Activated T-helper 1 cell treated with anti-CD3 and anti-CD28 coated beads, Interleukin-12 subunit alpha, Interleukin-12 subunit beta, Interleukin-2, Interleukin-4 antibody, amounts not matched to agents 30 ng/mL and 10 ng/mL and 1 ng/mL, durations not matched to agents 14 hours and 24 hours and 36 hours (primary cell): Measurements from ENCODE around the gene STK39. TPM values are rescaled to one million over a fixed set of nuclear protein-coding genes. Genes with fewer than 3 reads are reported as not detected.

Experiments
- DNase-seq: peaks from one replicate; pipeline ENCODE4 v3.0.0; 2021; ENCODE audit warnings: low spot score
- H3K27ac Mint-ChIP-seq: one replicate; pipeline ENCODE4 v1.8.0; 2021; ENCODE audit warnings: mild to moderate bottlenecking, mixed read lengths
- H3K27me3 Mint-ChIP-seq: one replicate; pipeline ENCODE4 v1.8.0; 2022; ENCODE audit warnings: mild to moderate bottlenecking, moderate library complexity, mixed read lengths; ENCODE audit not compliant: insufficient read depth
- H3K36me3 Mint-ChIP-seq: one replicate; pipeline ENCODE4 v1.8.0; 2021; ENCODE audit warnings: low read depth, mixed read lengths
- H3K4me1 Mint-ChIP-seq: one replicate; pipeline ENCODE4 v1.8.0; 2021; ENCODE audit warnings: low read depth, mixed read lengths
- H3K4me3 Mint-ChIP-seq: one replicate; pipeline ENCODE4 v1.8.0; 2021; ENCODE audit warnings: mild to moderate bottlenecking, moderate library complexity, mixed read lengths
- H3K9me3 Mint-ChIP-seq: one replicate; pipeline ENCODE4 v1.8.0; 2021; ENCODE audit warnings: mixed read lengths
- intact Hi-C: fragments of 100-400 bp; cut with micrococcal nuclease; formaldehyde crosslinking; loops from one replicate; pipeline ENCODE4 v1.15.1; 2024
- total RNA-seq: library from RNA; stranded (reverse); gene quantifications from 2 replicates; pipeline ENCODE4 v1.2.3, GENCODE V29; 2022

Gene STK39
- total RNA-seq, 1 donor from 2014 or later = 32.6 TPM

DNA sequence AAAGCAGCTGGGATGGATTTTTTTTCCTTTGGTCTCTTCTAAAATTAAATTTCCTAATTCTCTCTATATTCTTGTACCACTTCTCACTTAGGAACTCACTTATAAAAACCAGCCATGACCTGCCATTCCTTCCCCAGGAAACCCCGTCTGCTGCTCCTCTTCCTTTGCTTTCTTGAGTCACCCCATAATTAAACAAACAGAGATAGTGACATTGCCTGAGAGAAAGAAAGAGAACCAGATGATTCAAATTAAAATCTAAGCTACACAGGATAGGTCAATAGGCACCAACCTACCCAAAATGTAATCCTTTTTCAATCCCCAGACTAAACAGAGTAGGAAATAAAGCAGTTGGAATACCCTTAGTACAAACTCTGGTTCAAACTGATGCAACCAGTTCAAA lies 9.7 kb downstream of the STK39 start:
- H3K27me3 Mint-ChIP-seq = no peaks in the 10 kb centered on the region
- peaks cover 14% of the 10 kb centered on the region for H3K36me3 Mint-ChIP-seq
- no peak for DNase-seq
- no peaks in the 10 kb centered on the region for H3K9me3 Mint-ChIP-seq
- H3K4me3 Mint-ChIP-seq = no peak overlapping the region
- H3K4me1 Mint-ChIP-seq = peaks cover 28% of the 10 kb centered on the region
- no peak overlapping the region for H3K27ac Mint-ChIP-seq
- intact Hi-C loops = no loop called here

DNA sequence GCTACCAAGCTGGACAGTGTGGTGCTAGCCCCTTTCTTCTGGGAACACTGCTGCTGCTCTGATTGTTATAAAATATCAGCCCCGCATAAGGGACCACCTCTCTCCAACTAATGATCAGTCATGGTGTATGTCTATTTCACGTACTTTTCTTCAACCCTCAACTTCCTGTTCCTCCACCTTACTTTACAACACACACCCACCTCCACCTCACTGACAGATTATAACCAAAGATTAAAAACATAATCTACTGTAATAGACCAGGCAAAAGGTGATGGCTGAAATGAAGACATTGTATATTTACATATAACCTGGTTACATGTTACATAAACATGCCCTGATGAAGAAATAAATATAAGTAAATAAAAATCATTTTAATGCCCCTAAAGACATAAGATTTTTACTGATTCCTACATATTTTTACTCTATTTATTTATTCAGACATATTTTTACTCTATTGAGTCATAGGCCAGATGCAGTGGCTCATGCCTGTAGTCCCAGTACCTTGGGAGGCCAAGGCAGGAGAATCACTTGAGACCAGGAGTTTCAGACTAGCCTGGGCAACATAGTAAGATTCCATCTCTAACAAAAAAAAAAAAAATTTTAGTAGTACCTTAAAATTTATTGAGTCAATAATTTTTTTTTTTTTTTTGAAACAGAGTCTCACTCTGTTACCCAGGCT lies 12.8 kb downstream of the STK39 start:
- Mint-ChIP-seq H3K27ac (peak overlapping the region; percentile 27), H3K27me3 (no peaks in the 10 kb centered on the region), H3K4me3 (no peak overlapping the region), H3K36me3 (peaks cover 28% of the 10 kb centered on the region), H3K9me3 (peaks cover 5% of the 10 kb centered on the region), H3K4me1 (peaks cover 33% of the 10 kb centered on the region)
- intact Hi-C loops = loop anchor here (1.0 kb wide), 1 partner anchor 9 kb away; no protein-coding TSS in a partner anchor
- DNase-seq = no peak

DNA sequence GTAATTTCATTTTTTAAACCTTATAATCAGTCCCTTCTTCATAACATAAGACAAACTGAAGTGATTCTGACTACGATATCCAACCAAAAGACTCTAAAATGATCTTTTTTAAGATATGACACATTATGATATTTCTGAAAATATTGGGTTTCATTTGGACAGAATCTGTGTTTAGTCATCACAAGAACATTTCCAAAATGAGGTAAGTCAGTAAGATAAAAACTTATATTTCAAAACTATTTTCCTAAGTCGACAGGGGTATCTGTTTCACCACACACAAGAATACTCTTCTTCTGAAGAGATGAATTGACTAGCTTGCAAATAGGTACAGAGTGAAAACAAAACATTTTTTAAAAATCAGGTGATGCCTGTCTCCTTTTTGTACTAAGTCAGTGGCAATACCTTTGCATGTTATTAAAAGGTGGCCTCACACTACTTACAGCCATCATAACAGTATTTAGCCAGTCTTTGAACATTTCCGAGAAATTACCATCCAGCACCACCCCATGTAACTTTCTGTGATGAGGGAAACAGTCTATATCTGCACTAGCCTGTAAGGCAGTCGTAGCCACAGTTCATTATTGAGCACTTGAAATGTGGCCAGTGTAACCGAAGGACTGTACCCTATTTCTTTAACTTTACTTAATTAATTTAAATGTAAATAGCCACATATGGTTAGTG lies 13.5 kb downstream of the STK39 start:
- Mint-ChIP-seq H3K36me3 (peaks cover 27% of the 10 kb centered on the region), H3K4me3 (no peak overlapping the region)
- intact Hi-C loops = loop anchor here (1.0 kb wide), 3 partner anchors 9 to 23 kb away; no protein-coding TSS in a partner anchor

DNA sequence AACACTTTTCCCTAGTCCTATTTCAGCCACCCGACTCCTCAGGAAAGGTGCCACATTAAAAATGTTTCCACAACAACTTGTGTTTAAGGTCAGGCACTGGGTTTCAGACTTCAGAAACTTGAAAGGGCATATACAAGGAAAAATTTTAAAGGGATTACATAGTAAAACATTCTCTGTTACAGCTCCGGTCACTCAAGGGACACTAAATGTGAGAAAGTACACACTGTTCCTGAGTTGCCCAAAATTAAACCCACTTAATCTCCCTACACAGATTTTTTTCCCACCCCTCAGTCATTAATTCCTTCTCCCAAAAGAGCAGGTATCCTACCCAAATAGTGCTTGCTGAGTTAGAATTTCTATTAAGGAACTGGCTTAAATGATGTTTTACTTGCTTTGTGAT lies 14.2 kb downstream of the STK39 start:
- Mint-ChIP-seq H3K36me3 (peaks cover 27% of the 10 kb centered on the region), H3K4me3 (no peak overlapping the region)
- intact Hi-C loops = loop anchor here (1.0 kb wide), 2 partner anchors 8 to 22 kb away; no protein-coding TSS in a partner anchor

More for the DNA sequence above, 13.5 kb downstream of the STK39 start:
- Mint-ChIP-seq H3K9me3 (peaks cover 5% of the 10 kb centered on the region), H3K27me3 (no peaks in the 10 kb centered on the region), H3K4me1 (peaks cover 33% of the 10 kb centered on the region), H3K27ac (peak overlapping the region; percentile 32)
- no peak for DNase-seq

DNA sequence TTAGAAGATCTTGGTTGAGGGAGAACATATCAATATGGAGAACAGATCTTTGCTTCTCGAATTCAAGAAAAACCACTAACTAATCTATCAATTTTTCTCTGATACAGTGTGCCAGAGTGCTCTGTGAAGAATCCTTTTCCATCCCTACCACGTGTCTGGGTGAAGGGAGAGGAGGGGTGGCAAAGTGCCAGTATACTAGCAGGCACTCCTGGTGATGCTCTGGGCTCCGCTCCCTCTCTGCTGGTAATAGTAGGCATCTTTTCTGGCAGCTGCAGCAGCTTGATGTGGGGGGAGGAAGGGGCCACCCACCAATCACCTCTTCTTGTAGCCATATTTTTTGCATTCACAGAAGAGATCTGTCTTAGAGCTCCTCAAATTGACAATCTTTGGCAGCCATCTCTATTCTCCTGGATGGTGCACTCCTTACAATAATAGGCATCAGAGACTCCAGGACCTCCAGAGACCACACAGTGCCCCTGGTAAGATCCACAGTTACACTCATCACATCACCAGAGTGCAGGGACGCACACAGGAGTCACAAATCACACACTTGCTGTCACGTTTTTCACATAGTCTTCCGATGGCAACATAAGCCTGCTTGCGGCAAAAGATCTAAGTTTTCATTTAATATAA lies 15.7 kb downstream of the STK39 start:
- Mint-ChIP-seq H3K27me3 (no peaks in the 10 kb centered on the region), H3K9me3 (peaks cover 5% of the 10 kb centered on the region), H3K4me1 (peaks cover 25% of the 10 kb centered on the region), H3K4me3 (no peak overlapping the region), H3K36me3 (peaks cover 25% of the 10 kb centered on the region), H3K27ac (no peak overlapping the region)
- intact Hi-C loops = no loop called here
- DNase-seq = no peak

More for the DNA sequence above, 14.2 kb downstream of the STK39 start:
- peaks cover 31% of the 10 kb centered on the region for H3K4me1 Mint-ChIP-seq
- H3K27me3 Mint-ChIP-seq = no peaks in the 10 kb centered on the region
- peaks cover 5% of the 10 kb centered on the region for H3K9me3 Mint-ChIP-seq
- no peak overlapping the region for H3K27ac Mint-ChIP-seq
- no peak for DNase-seq

DNA sequence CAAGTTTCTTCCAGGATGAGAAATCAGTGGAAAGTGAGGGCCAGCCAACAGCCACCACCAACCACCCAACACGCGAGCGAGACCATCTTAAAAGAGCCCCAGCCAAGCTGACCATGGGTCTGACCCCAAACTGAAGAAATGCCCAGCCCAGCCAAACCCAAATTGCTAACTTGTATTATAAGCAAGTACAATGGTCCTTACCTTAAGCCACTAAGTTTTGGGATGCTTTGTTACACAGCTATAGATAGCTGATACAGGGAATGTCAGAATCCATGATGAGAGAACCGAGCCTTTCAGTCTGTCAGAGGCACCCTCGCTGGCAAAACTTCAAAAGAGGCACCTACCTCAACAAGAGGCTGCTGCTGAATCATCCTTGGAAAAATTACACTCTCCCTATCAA lies 17.0 kb downstream of the STK39 start:
- Mint-ChIP-seq H3K27ac (no peak overlapping the region), H3K4me3 (no peak overlapping the region), H3K9me3 (peaks cover 5% of the 10 kb centered on the region), H3K36me3 (peaks cover 25% of the 10 kb centered on the region), H3K4me1 (peaks cover 25% of the 10 kb centered on the region), H3K27me3 (no peaks in the 10 kb centered on the region)
- DNase-seq = no peak
- intact Hi-C loops = no loop called here

DNA sequence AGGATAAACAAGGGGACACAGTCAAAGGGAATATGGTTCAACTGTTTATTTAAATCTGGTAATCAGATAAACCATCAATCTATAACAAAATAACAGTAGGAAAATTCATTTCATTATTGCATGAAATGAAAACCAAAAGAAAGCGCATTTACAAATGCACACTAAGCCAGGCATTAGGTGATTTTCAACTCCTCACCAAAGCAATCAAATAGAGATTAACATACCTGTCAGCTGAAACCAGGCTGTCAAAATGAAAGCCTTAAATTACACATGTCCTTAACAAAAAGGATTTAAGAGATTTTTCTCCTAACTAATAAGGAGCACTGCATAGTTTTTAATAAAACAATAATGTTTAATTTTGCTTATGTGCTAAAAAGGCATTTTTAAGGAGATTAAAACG lies 23.0 kb downstream of the STK39 start:
- H3K27me3 Mint-ChIP-seq = no peaks in the 10 kb centered on the region
- no peak overlapping the region for H3K4me3 Mint-ChIP-seq
- intact Hi-C loops = loop anchor here (1.0 to 2.0 kb wide), 2 partner anchors 12 to 22 kb away; partner anchors contain the start of gene STK39
- H3K36me3 Mint-ChIP-seq = peaks cover 15% of the 10 kb centered on the region
- H3K4me1 Mint-ChIP-seq = peaks cover 24% of the 10 kb centered on the region
- no peak overlapping the region for H3K27ac Mint-ChIP-seq
- no peaks in the 10 kb centered on the region for H3K9me3 Mint-ChIP-seq
- no peak for DNase-seq

DNA sequence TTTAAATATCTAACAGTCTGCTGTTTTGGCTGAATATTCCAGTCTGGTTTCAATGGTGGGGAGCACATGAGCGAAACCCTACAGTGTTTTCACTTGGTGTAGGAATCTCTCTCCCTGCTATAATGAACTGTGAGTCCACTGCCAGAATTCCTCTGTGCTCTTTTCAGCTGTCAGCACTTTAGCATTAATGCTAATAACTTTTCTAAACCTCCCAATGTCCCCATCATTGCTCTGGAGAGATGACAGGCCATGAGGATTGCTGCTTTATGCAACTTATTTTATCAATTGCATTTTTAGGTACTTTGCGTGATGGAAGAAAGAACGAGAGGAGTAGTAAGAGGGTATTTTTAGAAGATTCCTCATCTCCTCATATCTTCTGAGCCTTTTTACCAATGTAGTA lies 25.3 kb downstream of the STK39 start:
- intact Hi-C loops = no loop called here
- DNase-seq = no peak
- peaks cover 16% of the 10 kb centered on the region for H3K36me3 Mint-ChIP-seq
- H3K4me1 Mint-ChIP-seq = peaks cover 24% of the 10 kb centered on the region
- H3K27me3 Mint-ChIP-seq = no peaks in the 10 kb centered on the region
- no peak overlapping the region for H3K27ac Mint-ChIP-seq
- H3K9me3 Mint-ChIP-seq = no peaks in the 10 kb centered on the region
- no peak overlapping the region for H3K4me3 Mint-ChIP-seq

DNA sequence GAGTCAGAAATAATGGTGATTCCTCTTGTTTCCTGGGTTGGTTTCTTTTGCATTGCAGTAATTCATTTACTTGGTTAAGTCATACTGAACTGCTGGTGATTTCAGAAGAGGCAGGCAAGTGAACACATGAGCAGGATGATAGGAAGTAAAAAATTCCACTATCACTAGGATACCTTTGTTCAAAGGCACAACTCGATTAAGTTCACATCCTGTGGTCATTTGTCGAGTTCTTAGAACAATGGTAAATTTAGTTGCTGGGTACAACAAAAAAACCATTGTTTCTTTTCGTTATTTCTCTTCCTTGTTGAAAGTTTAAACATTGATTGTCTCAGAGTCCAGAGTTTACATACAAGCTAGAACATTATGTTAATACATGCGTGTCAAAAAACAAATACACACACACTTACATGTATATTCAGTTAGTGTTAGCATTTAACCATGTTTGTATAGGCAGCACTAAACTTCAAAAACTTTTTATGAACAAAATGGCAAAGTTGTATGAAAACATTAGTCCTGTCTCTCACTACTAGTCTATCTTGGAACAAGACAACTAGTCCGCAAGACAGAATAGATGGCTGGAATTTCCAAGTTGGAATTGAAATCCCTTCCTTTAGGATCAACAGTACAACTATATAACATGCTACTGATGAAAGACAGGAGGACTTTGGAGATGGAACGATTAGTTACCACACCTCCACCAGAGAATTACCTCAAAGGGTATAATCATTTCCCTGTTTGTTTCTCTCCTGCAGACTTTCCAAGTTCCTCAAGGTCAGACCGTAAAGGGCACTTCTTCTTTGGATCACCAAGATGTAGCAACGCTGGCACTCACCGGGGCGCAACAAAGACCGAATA lies 26.2 kb downstream of the STK39 start:
- no peaks in the 10 kb centered on the region for H3K9me3 Mint-ChIP-seq
- H3K4me3 Mint-ChIP-seq = no peak overlapping the region
- no peak for DNase-seq
- H3K27ac Mint-ChIP-seq = no peak overlapping the region
- intact Hi-C loops = no loop called here
- peaks cover 16% of the 10 kb centered on the region for H3K36me3 Mint-ChIP-seq
- peaks cover 24% of the 10 kb centered on the region for H3K4me1 Mint-ChIP-seq
- no peaks in the 10 kb centered on the region for H3K27me3 Mint-ChIP-seq

DNA sequence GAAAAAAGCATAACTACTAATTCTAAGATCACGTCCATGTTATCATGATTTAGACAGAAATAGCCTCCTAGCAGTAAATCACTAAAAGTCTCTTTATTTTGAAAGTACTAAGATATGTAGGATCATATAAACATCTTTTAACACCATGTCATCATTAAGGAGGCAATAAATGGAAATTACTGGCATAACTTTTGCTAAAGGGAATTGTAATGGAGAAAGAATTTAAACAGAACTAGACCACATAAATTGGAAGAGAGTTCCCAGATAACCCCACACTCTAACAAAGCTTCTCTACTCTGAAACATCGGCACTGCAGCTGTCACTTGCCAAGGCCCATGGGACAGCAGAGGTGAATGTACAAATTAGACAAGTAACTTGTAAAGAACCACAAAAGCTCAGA lies 29.5 kb downstream of the STK39 start:
- intact Hi-C loops = no loop called here
- Mint-ChIP-seq H3K36me3 (peaks cover 14% of the 10 kb centered on the region), H3K27me3 (no peaks in the 10 kb centered on the region), H3K4me1 (peaks cover 19% of the 10 kb centered on the region), H3K27ac (no peak overlapping the region), H3K9me3 (no peaks in the 10 kb centered on the region), H3K4me3 (no peak overlapping the region)
- DNase-seq = no peak

DNA sequence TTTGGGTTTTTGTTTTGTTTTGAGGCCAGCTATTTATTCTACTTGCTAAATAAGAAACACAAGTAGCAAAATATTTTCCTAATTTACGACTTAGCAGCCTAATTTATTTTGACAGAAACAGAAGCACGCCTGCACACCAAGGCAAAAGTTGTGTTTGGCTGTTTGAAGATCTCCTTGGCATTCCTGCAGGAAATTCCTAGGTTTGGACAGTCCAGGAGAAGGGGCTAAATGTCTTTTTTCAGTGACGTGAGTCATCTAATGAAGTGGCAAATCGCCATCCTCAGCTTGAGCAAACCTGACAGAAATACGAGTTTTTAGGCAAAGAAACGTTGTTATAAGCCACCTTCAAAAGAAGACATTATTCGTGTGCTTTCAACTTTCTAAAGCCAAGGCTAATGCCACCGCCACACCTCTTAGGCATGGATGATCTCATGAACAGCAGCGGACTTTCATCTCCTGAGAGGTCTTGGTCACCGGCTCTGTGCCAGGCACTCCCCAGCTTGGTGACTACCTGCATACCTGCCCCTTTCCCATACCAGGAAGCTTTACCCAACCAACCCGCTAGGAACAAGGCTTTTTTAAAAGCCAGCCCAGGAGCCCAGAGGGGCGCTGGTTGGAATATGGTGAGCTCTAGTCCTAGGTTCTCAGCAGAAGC lies 30.9 kb downstream of the STK39 start:
- Mint-ChIP-seq H3K9me3 (no peaks in the 10 kb centered on the region), H3K27ac (no peak overlapping the region), H3K4me1 (peaks cover 26% of the 10 kb centered on the region), H3K27me3 (no peaks in the 10 kb centered on the region), H3K36me3 (peaks cover 10% of the 10 kb centered on the region), H3K4me3 (no peak overlapping the region)
- no peak for DNase-seq
- intact Hi-C loops = no loop called here

DNA sequence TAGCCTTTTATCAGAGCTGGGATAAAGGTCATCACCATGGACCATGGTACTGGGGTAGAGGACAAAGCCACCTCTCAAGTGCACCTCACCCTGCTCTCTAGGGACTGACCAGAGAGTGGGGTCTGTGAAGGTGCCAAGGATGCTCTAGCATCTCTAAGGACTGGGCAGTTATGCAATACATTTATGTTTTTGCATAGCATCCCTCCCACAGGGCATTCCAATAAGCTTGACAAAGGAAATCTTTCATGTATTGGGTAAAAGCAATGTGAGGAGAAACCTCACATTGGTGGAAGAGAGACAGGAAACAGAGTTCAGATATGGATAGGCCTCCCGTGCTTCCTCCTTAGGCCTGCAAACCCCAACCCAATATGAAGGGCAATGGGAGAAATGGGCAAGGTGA lies 31.6 kb downstream of the STK39 start:
- intact Hi-C loops = no loop called here
- Mint-ChIP-seq H3K27ac (no peak overlapping the region), H3K36me3 (peaks cover 12% of the 10 kb centered on the region), H3K27me3 (no peaks in the 10 kb centered on the region), H3K9me3 (no peaks in the 10 kb centered on the region), H3K4me3 (no peak overlapping the region), H3K4me1 (peaks cover 27% of the 10 kb centered on the region)
- DNase-seq = no peak
